Adrenal gland (tissue), 5 donors: Measurements from ENCODE around the gene CMC1.

Source experiments
- CTCF ChIP-seq, 6 experiments: fragments of 450-650 bp in 4 of 6; fragments of 200-600 bp in 2 of 6; sonication (generic) in 1 of 6; IDR thresholded peaks; 1 replicate in 5 of 6; 2 replicates in 1 of 6; pipeline versions ENCODE4 v1.5.1 to v1.8.0; 2016 to 2021; ENCODE audit warnings: antibody characterized with exemption in 6 of 6, mild to moderate bottlenecking in 2 of 6, moderate library complexity in 1 of 6
- POLR2A ChIP-seq, 2 donors: fragments of 450-650 bp; IDR thresholded peaks; one replicate each; pipeline ENCODE4 v1.6.1; 2017; ENCODE audit warnings: antibody characterized with exemption in 2 of 2, mild to moderate bottlenecking in 2 of 2, moderate library complexity in 1 of 2
- donor health status: DM: no; HTN: no; CAD: no.

GRCh38 chr3:28322464-28322863 lies 81.0 kb downstream of the CMC1 start:
- TF ChIP-seq CTCF (IDR thresholded peaks at IDR 0.05), result no peak
- no peak for TF ChIP-seq POLR2A (IDR thresholded peaks at IDR 0.05)
